Endothelial cell of umbilical vein (primary cell): Measurements from ENCODE around the gene MLLT6. TPM values are rescaled to one million over a fixed set of nuclear protein-coding genes. Genes with fewer than 3 reads are reported as not detected.
A peak's percentile ranks its signal among the peaks of the same experiment; 100 is the strongest.

ENCODE experiments used
- BruUV-seq: library from RNA; stranded (reverse); fragments of 400-500 nt; replicated peaks from 2 replicates; lab custom pipeline; 2021; lab: Mats Ljungman, UMichigan
- CTCF ChIA-PET: fragments of 300-600, 350-600 bp; sonication (Branson Sonifier 250); formaldehyde crosslinking; loops from one replicate; lab custom pipeline; 2021; ENCODE audit warnings: antibody characterized with exemption, inconsistent platforms; lab: Charles Lee
- POLR2A ChIA-PET: fragments of 300-600, 350-600 bp; sonication (Branson Sonifier 250); formaldehyde crosslinking; loops from one replicate; lab custom pipeline; 2021; ENCODE audit warnings: antibody characterized with exemption, inconsistent platforms; lab: Charles Lee
- DNase-seq: peaks from one replicate; pipeline ENCODE4 v3.0.0-alpha.2; 2011; ENCODE audit warnings: low read depth, low spot score
- FAIRE-seq: peaks from 2 replicates; lab custom pipeline; 2011; peaks lifted over from hg19 to GRCh38; lab: Jason Lieb, UNC
- H2AFZ ChIP-seq: 2 replicates; pipeline ENCODE4 v1.6.0; 2012; ENCODE audit warnings: low read depth, low read length, control low read depth, inconsistent platforms
- H3K27ac ChIP-seq: 2 replicates; pipeline ENCODE4 v1.5.1; 2011; ENCODE audit warnings: low read depth, mild to moderate bottlenecking, control low read depth, low read length, moderate library complexity; ENCODE audit not compliant: insufficient read depth
- H3K27me3 ChIP-seq, 2 experiments: 2 replicates each; pipeline versions ENCODE4 v1.6.0 to v1.6.1; 2011; ENCODE audit warnings: low read length in 2 of 2, mixed read lengths in 1 of 2; ENCODE audit not compliant: control insufficient read depth in 2 of 2, insufficient read depth in 2 of 2
- H3K36me3 ChIP-seq, 2 experiments: 2 replicates in 1 of 2; 3 replicates in 1 of 2; pipeline ENCODE4 v1.5.1; 2011; ENCODE audit warnings: low read length in 2 of 2, mild to moderate bottlenecking in 1 of 2, moderate library complexity in 1 of 2; ENCODE audit not compliant: control insufficient read depth in 2 of 2, insufficient read depth in 2 of 2; ENCODE audit errors: extremely low read depth in 1 of 2
- H3K4me1 ChIP-seq: 3 replicates; pipeline ENCODE4 v1.5.1; 2011; ENCODE audit warnings: mild to moderate bottlenecking, low read length; ENCODE audit not compliant: control insufficient read depth, insufficient read depth; ENCODE audit errors: extremely low read depth
- H3K4me2 ChIP-seq: 2 replicates; pipeline ENCODE4 v1.6.1; 2011; ENCODE audit warnings: low read length, control low read depth, mixed read lengths; ENCODE audit not compliant: insufficient read depth
- H3K4me3 ChIP-seq, 3 experiments: fragments of 200-600 bp in 1 of 3; sonication (generic), shearing (Covaris generic) in 1 of 3; replicated peaks in 1 of 3; 2 replicates each; pipeline ENCODE4 v1.5.1; 2011 to 2016; ENCODE audit warnings: control low read depth in 3 of 3, low read length in 3 of 3, mild to moderate bottlenecking in 2 of 3, inconsistent platforms in 1 of 3, low read depth in 1 of 3, moderate library complexity in 1 of 3; ENCODE audit not compliant: insufficient read depth in 1 of 3
- H3K79me2 ChIP-seq: 2 replicates; pipeline ENCODE4 v1.6.0; 2012; ENCODE audit warnings: low read length, inconsistent platforms; ENCODE audit not compliant: control insufficient read depth, insufficient read depth
- H3K9ac ChIP-seq: replicated peaks from 2 replicates; pipeline ENCODE3; 2011; ENCODE audit warnings: low read length, control low read depth; ENCODE audit not compliant: insufficient read depth; ENCODE audit errors: extremely low read depth
- H3K9me1 ChIP-seq: replicated peaks from 3 replicates; pipeline ENCODE4 v1.6.0; 2011; ENCODE audit warnings: mild to moderate bottlenecking, low read length; ENCODE audit not compliant: control insufficient read depth, insufficient read depth; ENCODE audit errors: extremely low read depth
- H3K9me3 ChIP-seq: replicated peaks from 2 replicates; pipeline ENCODE4 v1.5.1; 2012; ENCODE audit warnings: low read length, inconsistent platforms; ENCODE audit not compliant: control insufficient read depth, insufficient read depth
- H4K20me1 ChIP-seq: replicated peaks from 2 replicates; pipeline ENCODE3; 2011; ENCODE audit warnings: mild to moderate bottlenecking, low read length; ENCODE audit not compliant: control insufficient read depth, insufficient read depth; ENCODE audit errors: extremely low read depth
- CTCF ChIP-seq, 2 donors: IDR thresholded peaks; 1 replicate in 1 of 2; 2 replicates in 1 of 2; pipeline ENCODE4 v1.5.1; 2011; ENCODE audit warnings: low read length in 2 of 2, mild to moderate bottlenecking in 2 of 2, moderate library complexity in 2 of 2, control low read depth in 1 of 2, inconsistent platforms in 1 of 2, low read depth in 1 of 2; ENCODE audit not compliant: insufficient read depth in 1 of 2; ENCODE audit errors: extremely low read depth in 1 of 2
- EZH2 ChIP-seq: IDR thresholded peaks from 2 replicates; pipeline ENCODE4 v1.6.1; 2012; ENCODE audit warnings: borderline replicate concordance, low read depth, mild to moderate bottlenecking, moderate library complexity, low read length, inconsistent platforms; ENCODE audit not compliant: severe bottlenecking
- FOS ChIP-seq: IDR thresholded peaks from 2 replicates; pipeline ENCODE4 v1.6.1; 2011; ENCODE audit warnings: mild to moderate bottlenecking, low read length, moderate library complexity, borderline replicate concordance; ENCODE audit not compliant: insufficient read depth
- GATA2 ChIP-seq: IDR thresholded peaks from 2 replicates; pipeline ENCODE4 v1.7.0; 2011; ENCODE audit warnings: low read depth, mild to moderate bottlenecking, moderate library complexity, mixed read lengths, low read length; ENCODE audit not compliant: insufficient read length, insufficient read depth
- JUN ChIP-seq: IDR thresholded peaks from 2 replicates; pipeline ENCODE4 v1.6.1; 2011; ENCODE audit warnings: borderline replicate concordance, low read depth; ENCODE audit not compliant: insufficient read length, insufficient read depth
- MYC ChIP-seq: IDR thresholded peaks from one replicate; pipeline ENCODE4 v1.6.1; 2011; ENCODE audit warnings: mild to moderate bottlenecking, low read depth, low read length
- POLR2A ChIP-seq: IDR thresholded peaks from 2 replicates; pipeline ENCODE4 v1.6.1; 2012; ENCODE audit warnings: low read depth, mild to moderate bottlenecking, control low read depth, low read length
- POLR2AphosphoS5 ChIP-seq: IDR thresholded peaks from 2 replicates; pipeline ENCODE4 v1.6.1; 2012; ENCODE audit warnings: low read depth, mild to moderate bottlenecking, control low read depth, low read length, moderate library complexity; ENCODE audit not compliant: insufficient read depth
- dilution Hi-C: fragments of 300-500 bp; cut with MboI; formaldehyde crosslinking; loops from one replicate; pipeline ENCODE4 v1.15.0; 2019; ENCODE audit warnings: low sequenced_read_pairs; ENCODE audit not compliant: extremely low pct_ligation_motif_present
- intact Hi-C: fragments of 100-400 bp; cut with micrococcal nuclease; formaldehyde crosslinking; loops from one replicate; pipeline ENCODE4 v1.10.0; 2022
- polyA plus RNA-seq, 4 experiments: library from polyadenylated mRNA; depleted of rRNA in 3 of 4; stranded (reverse) in 3 of 4; unstranded in 1 of 4; fragments of >200 nt; gene quantifications; 2 replicates each; pipeline versions ENCODE4 v1.2.1 to v1.2.3, GENCODE V29; 2011 to 2012; ENCODE audit warnings: missing spikeins in 1 of 4
- total RNA-seq: library from RNA; stranded (reverse); gene quantifications from 2 replicates; pipeline ENCODE4 v1.2.3, GENCODE V29; 2021
- TF ChIP-seq, protein P1 (sequence below): IDR thresholded peaks from 2 replicates; pipeline ENCODE4 v1.6.1; 2011; ENCODE audit not compliant: insufficient read depth, insufficient read length

MLLT6 gene
- total and polyA plus RNA-seq, 2 donors (not counting 3 experiments of a cell fraction or from before 2014, with no cell fraction given): 32.1 to 85.4 TPM

DNA sequence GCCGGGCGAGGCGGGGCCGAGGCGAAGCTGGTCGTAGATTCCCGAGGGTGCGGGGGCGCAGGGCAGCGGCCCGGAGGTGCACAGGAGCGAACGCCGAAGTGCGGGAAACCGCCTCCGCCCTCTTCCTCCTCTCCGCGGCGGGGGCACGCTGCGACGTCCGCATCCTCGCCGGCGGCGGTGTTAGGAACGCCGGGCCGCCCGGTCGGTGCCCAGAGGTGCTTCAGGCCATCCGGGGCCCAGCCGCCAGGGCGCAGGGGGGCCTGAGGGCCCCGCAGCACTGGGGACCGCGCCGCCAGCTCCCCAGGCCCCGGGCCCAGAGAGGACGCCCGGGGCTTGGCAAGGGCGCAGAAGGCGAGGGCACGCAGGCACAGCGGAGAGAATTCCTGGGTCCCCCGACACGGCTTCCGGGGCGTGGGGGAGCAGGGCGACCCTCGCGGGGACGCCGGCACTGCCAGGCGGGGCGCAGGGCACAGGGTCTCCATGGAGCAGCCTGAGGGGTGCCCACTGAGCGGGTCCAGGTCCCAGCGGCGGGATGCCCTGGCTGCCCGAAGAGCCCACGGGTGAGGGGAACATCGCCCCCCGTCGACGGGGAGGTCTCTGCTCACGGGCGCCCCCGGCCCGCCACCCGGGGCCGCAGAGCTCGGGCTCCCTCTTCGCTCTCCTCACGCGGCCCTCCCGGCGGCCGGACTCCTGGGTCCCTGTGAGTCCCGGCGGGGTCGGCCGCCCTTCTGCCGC, 30.9 kb upstream of the MLLT6 start:
- Histone ChIP-seq H3K4me3 (peak overlapping the region; percentile 32 to 63 (median 41)), H3K9me1 (no peaks in the 10 kb centered on the region), H2AFZ (peak overlapping the region; percentile 49), H3K27me3 (peaks cover 36 to 47% of the 10 kb centered on the region in 2 experiments), H3K4me1 (peaks cover 14% of the 10 kb centered on the region), H3K4me2 (peak overlapping the region; percentile 67), H3K79me2 (no peaks in the 10 kb centered on the region), H3K27ac (no peak overlapping the region), H3K9me3 (no peaks in the 10 kb centered on the region), H4K20me1 (no peaks in the 10 kb centered on the region), H3K36me3 (no peaks in the 10 kb centered on the region), H3K9ac (peak overlapping the region; percentile 30)
- CTCF ChIA-PET: interaction anchor here (0.6 to 7.9 kb wide), 4 partner anchors 11 to 98 kb away, joined by 3 to 138 read pairs (median 22); partner anchors contain the start of gene CISD3
- POLR2A ChIA-PET: no interaction called here
- no peak for DNase-seq
- dilution Hi-C loops (no loop called here), intact Hi-C loops (no loop called here)
- no peak for FAIRE-seq
- BruUV-seq: TSS peak; percentile 25
- peak in 1 of 2 donors; percentile 34 for TF ChIP-seq CTCF (IDR thresholded peaks at IDR 0.05; ENCODE audit: extremely low read depth in 1 of 2, insufficient read depth in 1 of 2, low read depth in 1 of 2, low read length in 2 of 2)
- TF ChIP-seq POLR2AphosphoS5: no peak
- TF ChIP-seq MYC: no peak
- peak; percentile 100 for TF ChIP-seq EZH2
- TF ChIP-seq FOS: no peak
- no peak for TF ChIP-seq POLR2A
- TF ChIP-seq, protein P1, sequence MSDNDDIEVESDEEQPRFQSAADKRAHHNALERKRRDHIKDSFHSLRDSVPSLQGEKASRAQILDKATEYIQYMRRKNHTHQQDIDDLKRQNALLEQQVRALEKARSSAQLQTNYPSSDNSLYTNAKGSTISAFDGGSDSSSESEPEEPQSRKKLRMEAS: no peak
- no peak for TF ChIP-seq GATA2
- TF ChIP-seq JUN: no peak
